NK-92 (cell line): ENCODE results near the gene PTBP1.

Experiments
- DNase-seq: peaks from one replicate; lab custom pipeline; 2025; ENCODE audit not compliant: unreplicated experiment; lab: John Stamatoyannopoulos, UW

PTBP1 gene

DNA sequence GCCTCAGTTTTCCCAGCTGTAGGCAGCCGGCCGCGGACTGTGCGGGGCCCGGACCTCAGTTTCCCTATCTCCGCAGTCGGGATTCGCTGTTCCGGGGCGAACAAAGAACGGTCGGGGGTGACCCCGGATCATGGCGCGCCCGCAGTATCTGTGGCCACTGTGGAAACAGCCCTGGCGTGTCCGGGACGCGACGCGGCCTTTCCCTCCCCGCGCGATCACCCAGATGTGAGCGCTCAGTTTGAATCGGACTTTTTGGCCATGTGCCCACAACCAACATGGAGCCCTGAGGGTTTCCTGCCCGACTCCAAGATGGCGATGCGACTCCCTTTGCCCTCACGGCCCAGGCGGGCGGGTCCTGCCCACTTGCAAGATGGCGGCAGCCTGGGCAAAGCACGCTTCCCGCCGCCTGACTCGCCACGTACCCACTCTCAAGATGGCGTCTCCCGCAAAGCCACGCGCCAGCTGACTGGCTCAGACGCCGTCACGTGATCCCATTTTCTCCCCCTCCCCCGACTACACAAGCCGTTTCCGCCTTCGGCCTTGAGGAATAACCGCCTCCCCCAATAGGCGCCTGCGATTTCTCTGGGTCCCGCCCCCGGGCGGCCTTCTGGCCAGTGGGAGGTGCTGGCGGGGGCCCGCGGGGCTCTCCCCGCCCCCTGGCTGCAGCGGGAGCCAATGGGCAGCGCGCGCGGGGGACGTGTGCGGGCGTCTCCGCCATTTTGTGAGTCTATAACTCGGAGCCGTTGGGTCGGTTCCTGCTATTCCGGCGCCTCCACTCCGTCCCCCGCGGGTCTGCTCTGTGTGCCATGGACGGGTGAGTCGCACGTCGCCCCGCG, at the start of gene PTBP1:
TSS of gene PTBP1 (plus strand) at position 761 of the 836 bp plus-strand sequence. CDS start at position 807, 46 bp downstream.
- DNase-seq: peak; percentile 96

DNA sequence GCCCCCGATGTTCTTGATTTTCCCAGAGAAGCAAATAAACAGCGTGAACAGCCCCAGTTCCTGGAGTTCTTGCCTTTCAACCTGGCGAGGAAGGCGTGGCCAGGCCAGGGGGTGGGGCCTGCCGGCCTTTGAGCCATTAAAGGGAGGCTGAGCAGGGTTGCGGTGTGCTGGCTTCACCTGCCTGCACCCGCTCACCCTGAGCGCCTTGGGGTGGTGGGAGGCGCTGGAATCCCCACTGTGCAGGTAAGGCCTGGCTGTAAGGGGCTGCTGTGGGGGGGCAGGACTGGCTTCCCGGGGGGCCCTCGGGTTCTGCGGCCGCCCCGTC, 49.0 kb upstream of the PTBP1 start:
- DNase-seq: no peak

DNA sequence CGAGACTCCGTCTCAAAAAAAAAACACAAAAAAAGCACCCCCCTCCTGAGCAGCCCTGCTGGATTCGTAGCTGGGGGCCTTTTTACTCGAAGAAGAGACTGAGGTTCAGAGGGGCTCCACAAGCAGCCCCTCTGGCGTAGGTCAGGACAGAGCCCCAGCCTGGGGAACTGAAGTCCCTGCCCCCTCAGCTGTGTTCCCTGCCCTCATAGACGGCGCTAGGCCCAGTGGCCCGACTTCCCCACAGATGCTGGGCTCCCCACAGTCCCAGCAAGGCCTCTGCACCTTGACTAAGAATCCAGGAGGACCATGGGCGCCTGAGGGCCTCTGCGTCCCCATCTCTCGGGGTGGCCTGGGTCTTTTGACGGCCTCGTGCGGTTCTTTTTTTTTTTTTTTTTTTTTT, 47.4 kb upstream of the PTBP1 start:
- DNase-seq: no peak

DNA sequence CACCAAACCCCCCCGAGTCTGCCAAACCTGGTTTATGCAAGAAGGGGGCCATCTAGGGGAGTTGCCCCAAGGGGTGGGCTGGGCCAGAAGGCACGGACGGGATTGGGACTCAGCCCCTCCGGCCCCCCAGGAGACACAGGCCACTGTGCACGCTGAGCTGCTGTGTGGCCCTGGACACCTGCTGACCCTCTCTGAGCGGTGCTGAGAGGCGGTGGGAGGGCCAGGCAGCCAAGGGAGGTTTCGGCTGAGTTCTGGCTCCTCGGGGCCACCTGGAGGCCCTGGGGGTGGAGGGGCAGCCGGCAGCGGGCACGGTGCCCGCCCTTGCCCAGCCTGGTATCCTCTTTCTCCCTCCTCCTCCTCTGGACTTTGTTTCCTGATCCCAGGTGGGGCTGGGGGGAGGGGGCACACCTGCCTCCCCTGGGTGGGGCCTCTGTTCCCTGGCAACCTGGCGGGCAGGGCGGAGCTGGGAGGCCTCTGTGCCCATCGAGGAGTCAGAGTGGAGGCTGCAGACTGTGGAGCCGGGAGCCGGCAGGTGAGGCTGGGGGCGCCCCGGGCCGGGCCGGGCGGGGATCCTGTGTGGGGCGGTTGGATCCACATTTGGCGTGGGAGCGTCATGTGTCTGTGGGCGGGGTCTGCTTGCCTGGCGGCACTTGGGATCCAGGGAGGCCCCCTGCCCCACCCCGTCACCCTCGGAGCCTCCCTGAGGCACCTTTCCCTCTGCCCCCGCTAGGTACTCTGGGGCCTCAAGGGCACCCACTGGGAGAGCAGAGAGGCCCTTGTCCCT, 46.4 kb upstream of the PTBP1 start, which contains the start of gene MISP:
TSS of gene MISP (plus strand) at position 473 of the 784 bp plus-strand sequence. CDS start 5,835 bp downstream, outside the sequence.
- no peak for DNase-seq

DNA sequence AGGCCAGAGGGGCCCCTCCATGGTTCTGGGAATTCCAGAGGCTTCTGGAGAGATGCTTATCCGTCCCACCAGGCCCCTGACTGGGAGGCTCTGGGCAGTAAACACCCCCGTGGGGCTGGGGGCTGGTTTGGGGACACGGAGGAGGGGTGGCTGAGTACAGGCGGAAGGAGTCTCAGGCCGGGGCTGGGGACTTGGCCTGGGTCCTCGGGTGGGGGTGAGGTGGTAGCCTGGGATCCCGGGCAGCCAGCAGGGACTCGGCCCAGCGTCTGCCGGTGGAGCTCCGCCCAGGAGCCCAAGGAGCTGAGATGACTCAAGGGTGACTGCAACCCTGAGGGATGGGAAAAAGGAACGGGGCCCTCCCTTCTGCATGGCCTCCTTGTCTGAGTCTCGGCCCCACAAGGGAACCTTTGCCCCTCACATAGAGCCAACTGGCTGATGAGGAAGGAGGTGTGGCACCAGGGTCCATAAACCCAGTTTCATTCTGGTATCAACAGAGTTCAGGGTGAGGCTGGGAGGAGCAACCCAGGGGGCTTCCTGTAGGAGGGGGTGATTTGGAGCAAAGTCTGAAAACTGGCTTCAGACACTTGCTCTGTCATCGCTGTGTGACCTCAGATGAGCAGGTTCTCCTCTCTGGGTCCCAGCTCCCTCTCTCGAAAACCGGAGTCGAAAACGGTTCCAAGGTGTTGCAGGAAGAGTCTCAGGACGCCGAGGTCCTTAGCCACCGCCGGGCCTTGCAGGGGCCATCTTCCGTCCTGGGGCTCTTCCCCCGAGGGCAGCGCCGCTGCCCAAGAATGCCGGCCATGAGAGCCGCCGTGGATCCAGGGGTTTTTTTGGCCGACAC, 45.5 kb upstream of the PTBP1 start:
- no peak for DNase-seq

DNA sequence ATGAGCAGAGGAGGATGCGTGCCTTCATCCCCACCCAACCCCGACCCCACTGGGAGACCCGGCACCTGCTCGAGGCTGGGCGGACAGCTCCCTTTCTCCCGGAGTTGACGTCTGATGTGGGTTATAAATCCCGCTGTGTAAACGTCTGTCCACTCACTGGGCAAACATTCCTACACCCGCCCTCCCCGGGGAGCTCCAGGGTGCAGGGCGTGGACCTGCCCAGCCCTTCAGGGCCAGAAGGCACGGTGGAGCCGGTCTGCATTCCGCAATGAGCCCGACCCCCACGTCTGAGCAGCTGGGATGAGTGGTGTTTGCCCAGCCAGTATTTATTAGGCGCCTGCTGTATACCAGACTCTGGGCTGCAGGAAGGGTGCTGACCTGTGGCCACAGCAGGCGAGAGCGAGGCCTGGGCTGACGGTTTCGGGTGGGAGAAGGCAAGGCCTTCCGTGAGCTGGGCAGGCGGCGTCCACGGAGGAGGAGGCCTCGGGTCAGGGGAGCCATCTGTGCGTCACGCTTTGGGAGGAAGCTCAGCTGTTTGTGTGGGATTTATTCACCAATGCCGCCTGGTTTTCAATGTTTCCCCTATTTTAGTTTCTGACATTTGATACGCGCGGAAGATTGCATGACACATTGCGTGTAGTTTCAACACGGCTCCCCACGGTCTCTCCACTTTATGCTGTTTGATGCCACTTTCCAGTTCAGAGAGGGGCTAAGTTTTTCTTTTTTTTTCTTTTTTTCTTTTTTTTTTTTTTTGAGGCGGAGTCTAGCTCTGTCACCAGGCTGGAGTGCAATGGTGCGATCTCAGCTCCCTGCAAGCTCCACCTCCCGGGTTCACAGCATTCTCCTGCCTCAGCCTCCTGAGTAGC, 44.4 kb upstream of the PTBP1 start:
- no peak for DNase-seq

DNA sequence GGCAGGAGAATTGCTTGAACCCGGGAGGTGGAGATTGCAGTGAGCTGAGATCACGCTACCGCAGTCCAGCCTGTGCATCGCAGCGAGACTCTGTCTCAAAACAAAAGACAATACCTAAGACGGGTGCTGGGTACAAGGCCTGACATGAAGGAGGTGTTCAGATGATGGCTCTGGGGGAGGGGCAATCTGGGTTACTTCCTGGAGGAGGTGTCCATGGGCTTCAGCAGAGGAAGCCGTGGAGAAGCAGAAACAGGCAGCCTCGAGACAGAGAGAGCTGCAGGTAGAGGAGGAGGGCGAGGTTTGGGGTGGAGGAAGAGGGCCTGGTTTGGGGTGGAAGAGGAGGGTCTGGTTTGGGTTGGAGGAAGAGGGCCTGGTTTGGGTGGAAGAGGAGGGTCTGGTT, 42.7 kb upstream of the PTBP1 start:
- no peak for DNase-seq

DNA sequence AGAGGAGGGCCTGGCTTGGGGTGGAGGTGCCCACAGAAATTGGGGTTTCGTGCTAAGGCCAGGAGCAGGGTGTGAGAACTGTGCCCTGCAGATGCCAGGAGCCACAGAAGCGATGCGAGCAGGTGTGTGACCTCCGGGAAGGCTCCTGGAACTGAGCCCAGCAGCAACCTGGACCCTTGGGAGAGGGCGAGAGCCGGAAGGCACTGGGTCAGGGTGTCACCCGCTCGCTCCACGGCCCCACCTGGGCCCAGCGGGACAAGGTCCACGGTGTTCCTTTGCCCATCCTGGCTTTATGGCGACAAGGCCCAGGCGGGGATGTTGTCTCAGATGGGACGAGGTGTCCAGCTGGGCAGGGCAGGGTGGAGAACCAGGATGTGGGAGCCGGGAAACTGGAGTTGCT, 42.2 kb upstream of the PTBP1 start:
- no peak for DNase-seq

DNA sequence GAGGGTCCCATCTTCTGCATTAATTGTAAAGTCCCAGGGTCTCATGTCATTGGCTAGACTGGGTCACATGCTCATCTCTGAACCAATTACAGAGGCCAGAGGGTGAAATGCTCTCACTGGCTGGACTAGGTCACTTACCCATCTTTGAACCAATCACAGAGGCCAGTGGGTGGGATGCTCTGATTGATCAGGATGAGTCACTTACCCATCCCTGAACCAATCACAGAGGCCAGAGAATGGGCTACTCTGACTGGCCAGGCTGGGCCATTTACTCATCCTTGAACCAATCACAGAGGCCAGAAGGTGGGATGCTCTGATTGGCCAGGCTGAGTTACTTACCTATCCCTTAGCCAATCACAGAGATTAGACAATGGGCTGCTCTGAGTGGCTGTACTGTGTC, 41.0 kb upstream of the PTBP1 start:
- no peak for DNase-seq

DNA sequence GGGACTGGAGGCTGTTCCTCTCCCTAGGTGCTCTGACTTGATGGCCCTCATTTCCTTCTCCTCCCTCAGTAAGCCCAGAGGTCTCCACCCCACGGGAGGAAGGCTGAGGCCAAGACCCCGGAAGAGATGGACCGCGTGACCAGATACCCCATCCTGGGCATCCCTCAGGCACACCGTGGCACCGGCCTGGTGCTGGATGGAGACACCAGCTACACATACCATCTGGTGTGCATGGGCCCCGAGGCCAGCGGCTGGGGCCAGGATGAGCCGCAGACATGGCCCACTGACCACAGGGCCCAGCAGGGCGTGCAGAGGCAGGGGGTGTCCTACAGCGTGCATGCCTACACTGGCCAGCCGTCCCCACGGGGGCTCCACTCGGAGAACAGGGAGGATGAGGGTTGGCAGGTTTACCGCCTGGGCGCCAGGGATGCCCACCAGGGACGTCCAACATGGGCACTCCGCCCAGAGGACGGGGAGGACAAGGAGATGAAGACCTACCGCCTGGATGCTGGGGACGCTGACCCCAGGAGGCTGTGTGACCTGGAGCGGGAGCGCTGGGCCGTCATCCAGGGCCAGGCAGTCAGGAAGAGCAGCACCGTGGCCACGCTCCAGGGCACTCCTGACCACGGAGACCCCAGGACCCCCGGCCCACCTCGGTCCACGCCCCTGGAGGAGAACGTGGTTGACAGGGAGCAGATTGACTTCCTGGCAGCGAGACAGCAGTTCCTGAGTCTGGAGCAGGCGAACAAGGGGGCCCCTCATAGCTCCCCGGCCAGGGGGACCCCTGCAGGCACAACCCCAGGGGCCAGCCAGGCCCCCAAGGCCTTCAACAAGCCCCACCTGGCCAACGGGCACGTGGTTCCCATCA, 40.2 kb upstream of the PTBP1 start:
- DNase-seq: no peak

DNA sequence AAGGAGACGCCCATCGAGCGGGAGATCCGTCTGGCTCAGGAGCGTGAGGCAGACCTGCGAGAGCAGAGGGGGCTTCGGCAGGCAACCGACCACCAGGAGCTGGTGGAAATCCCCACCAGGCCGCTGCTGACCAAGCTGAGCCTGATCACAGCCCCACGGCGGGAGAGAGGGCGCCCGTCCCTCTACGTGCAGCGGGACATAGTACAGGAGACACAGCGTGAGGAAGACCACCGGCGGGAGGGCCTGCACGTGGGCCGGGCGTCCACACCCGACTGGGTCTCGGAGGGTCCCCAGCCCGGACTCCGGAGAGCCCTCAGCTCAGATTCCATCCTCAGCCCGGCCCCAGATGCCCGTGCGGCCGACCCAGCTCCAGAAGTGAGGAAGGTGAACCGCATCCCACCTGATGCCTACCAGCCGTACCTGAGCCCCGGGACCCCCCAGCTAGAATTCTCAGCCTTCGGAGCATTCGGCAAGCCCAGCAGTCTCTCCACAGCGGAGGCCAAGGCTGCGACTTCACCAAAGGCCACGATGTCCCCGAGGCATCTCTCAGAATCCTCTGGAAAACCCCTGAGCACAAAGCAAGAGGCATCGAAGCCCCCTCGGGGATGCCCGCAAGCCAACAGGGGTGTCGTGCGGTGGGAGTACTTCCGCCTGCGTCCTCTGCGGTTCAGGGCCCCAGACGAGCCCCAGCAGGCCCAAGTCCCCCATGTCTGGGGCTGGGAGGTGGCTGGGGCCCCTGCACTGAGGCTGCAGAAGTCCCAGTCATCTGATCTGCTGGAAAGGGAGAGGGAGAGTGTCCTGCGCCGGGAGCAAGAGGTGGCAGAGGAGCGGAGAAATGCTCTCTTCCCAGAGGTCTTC, 39.2 kb upstream of the PTBP1 start:
- no peak for DNase-seq

DNA sequence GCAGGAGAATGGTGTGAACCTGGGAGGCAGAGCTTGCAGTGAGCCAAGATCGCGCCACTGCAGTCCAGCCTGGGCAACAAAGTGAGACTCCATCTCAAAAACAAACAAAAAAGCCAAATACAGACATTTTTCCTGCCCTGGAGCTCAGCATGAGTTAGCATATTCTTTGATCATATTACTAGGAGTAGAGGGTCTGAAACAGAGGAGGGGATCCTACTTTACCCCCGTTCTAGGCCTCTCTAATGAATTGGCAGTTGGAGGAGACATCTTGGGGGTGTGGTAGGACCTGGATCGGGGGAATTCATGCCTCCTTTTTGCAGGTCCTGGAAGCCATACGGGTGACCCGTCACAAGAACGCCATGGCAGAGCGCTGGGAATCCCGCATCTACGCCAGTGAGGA, 34.1 kb upstream of the PTBP1 start:
- DNase-seq: no peak

DNA sequence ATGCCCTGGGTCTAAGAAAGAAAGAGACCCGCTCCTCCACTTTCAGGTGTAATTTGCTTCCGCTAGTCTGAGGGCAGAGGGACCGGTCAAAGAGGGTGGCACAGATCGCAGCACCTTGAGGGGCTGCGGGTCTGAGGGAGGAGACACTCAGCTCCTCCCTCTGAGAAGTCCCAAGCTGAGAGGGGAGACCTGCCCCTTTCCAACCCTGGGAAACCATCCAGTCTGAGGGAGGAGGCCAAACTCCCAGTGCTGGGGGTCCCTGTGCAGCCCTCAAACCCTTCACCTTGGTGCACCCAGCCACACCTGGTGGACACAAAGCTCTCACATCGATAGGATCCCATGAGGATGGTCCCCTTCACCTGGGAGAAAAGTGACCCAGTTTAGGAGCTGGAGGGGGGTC, 33.4 kb upstream of the PTBP1 start:
- no peak for DNase-seq

DNA sequence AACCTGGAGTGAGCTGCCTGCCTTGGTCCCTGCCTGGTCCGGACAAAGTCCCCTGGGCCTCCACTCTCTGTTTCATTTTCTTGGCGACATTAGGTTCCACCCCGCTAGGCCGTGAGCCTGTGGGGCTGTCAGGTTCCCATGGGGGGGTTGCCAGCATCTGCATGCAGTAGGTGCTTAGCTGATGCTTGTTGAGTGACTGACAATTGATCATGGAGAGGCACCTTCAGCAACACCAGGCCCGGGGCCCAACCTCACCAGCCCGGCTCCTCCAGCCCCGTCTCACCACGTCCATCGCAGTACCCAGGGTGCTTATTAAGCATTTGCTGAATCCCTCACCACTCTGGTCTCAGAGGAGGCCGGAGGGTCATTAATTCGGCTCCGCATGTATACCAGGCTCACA, 33.0 kb upstream of the PTBP1 start:
- DNase-seq: no peak

DNA sequence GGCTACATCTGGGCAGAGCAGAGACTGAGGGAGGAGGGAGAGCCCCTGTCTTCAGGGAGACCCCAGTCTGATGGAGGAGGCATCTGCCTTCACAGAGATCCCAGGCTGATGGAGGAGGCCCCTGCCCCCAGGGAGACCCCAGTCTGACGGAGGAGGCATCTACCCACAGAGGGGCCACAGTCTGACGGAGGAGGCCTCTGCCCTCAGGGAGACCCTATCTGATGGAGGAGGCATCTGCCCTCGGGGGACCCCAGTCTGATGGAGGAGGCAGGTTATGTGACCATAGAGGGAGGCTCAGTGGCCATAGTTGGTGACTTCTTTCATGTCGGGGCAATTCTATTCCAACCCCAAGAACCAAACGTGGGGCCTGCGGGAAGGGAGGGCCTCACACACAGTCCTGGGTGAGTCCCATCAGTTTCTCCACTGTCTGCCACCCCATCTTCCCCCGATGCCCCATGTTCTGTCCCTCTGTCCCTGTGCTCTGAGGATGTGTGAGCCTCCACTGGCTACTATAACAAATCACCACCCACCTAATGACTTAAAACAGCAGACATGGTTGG, 32.0 kb upstream of the PTBP1 start:
- no peak for DNase-seq

DNA sequence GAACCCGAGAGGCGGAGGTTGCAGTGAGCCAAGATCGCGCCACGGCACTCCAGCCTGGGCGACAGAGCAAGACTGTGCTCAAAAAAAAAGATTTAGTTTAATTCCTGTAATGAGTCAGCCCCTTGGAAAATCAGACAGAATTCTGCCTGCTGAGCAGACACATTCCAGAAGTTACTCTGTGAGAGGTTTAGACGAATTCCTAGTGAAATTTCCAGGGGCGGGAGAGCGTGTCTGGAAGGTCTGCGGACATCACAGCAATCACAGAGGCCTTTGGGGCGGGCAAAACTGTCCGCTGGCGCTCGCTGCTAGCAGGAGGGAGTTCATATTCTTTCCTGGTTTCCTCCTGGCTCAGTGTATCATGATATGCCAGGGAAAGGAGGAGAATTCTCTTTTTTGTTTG, 28.8 kb upstream of the PTBP1 start:
- DNase-seq: no peak

DNA sequence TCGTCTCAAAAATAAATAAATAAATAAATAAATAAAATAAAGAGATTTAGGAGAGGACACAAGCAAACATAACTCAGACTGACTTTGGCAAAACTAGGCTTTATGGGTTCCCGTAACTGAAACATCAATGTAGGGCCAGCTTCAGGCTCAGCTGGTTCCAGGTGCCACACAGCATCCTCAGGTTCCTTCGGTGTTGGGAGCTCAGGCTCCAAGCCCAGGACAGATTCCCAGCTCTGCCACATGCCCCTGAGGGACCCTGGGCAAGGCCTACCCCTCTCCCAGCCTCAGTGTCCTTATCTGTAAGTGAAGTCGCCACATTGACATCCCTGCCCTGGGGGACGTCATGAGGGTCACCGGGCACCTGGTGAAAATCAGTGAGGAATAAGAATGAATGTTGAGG, 27.6 kb upstream of the PTBP1 start:
- DNase-seq: no peak

DNA sequence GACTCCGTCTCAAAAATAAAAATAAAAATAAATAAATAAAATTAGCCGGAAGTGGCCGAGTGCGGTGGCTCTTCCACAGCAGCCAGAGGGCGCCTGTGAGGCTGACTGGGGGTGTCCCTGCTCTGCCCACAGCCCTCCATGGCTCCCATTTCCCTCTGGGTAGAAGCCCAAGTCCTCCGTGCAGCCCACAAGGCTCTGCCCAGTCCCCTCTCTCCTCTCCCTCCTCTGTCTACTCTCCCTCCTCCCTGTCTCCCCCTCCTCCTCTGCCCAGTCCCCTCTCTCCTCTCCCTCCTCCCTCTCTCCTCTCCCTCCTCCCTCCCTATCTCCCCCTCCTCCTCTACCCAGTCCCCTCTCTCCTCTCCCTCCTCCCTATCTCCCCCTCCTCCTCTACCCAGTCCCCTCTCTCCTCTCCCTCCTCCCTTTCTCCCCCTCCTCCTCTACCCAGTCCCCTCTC, 25.9 kb upstream of the PTBP1 start:
- no peak for DNase-seq
